ENCODE data around the gene SBNO2.

Gene SBNO2

DNA sequence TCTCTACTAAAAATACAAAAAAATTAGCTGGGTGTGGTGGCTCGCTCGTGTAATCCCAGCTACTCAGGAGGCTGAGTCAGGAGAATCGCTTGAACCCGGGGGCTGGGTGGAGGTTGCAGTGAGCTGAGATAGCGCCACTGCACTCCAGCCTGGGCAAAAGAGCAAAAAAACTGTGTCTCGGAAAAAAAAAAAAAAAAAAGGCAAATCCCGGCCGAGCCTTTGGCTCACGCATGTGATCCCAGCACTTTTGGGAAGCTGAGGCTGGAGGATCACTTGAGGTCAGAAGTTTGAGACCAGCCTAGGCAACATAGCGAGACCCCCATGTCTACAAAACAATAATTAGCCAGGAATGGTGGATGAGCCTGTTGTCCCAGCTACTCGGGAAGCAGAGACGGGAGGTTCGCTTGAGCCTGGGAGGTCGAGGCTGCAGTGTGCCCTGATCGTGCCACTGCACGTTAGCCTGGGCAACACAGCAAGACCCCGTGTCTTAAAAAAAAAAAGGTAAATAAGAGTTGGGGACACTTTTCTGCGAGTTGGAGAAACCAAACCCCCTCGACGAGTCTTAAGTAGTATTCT lies 70.8 kb downstream of the SBNO2 start:
- Histone ChIP-seq H3K9ac (no peak overlapping the region), H4K20me1 (ENCODE audit: insufficient read depth) (no peaks in the 10 kb centered on the region), H2AFZ (ENCODE audit: low read depth) (0 out of 2 replicates have a peak overlapping the region, but pooled peaks have one; percentile 31), H3K27ac (peak overlapping the region; percentile 48; the same call in 1 of the 2 replicates), H3K27me3 (ENCODE audit: insufficient read depth, low read depth) (no peaks in the 10 kb centered on the region), H3K4me3 (IDR thresholded peaks at IDR 0.05; ENCODE audit: insufficient read depth, low read depth, low read length) (no peak overlapping the region), H3K4me2 (peak overlapping the region; percentile 71), H3K4me1 (ENCODE audit: low read depth, poor library complexity, severe bottlenecking) (peaks cover 29% of the 10 kb centered on the region), H3K79me2 (ENCODE audit: insufficient read depth, low read depth) (no peaks in the 10 kb centered on the region), H3K36me3 (ENCODE audit: insufficient read depth) (no peaks in the 10 kb centered on the region)
- TF ChIP-seq, protein P1, sequence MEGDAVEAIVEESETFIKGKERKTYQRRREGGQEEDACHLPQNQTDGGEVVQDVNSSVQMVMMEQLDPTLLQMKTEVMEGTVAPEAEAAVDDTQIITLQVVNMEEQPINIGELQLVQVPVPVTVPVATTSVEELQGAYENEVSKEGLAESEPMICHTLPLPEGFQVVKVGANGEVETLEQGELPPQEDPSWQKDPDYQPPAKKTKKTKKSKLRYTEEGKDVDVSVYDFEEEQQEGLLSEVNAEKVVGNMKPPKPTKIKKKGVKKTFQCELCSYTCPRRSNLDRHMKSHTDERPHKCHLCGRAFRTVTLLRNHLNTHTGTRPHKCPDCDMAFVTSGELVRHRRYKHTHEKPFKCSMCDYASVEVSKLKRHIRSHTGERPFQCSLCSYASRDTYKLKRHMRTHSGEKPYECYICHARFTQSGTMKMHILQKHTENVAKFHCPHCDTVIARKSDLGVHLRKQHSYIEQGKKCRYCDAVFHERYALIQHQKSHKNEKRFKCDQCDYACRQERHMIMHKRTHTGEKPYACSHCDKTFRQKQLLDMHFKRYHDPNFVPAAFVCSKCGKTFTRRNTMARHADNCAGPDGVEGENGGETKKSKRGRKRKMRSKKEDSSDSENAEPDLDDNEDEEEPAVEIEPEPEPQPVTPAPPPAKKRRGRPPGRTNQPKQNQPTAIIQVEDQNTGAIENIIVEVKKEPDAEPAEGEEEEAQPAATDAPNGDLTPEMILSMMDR (conservative IDR thresholded peaks at IDR 0.05; ENCODE audit: low read depth, low read length): no peak

- Histone ChIP-seq H3K79me2 (ENCODE audit: insufficient read depth, low read depth) (no peaks in the 10 kb centered on the region), H3K36me3 (ENCODE audit: insufficient read depth) (no peaks in the 10 kb centered on the region), H3K4me3 (IDR thresholded peaks at IDR 0.05; ENCODE audit: insufficient read depth, low read depth, low read length) (no peak overlapping the region), H2AFZ (ENCODE audit: low read depth) (peak overlapping the region; percentile 31; the same call in 1 of the 2 replicates), H3K27me3 (ENCODE audit: insufficient read depth, low read depth) (no peaks in the 10 kb centered on the region), H4K20me1 (ENCODE audit: insufficient read depth) (no peaks in the 10 kb centered on the region), H3K27ac (peak overlapping the region; percentile 48; the same call in 1 of the 2 replicates), H3K4me2 (peak overlapping the region; percentile 71), H3K9ac (no peak overlapping the region), H3K4me1 (ENCODE audit: low read depth, poor library complexity, severe bottlenecking) (peaks cover 29% of the 10 kb centered on the region)
- TF ChIP-seq, protein P1 (conservative IDR thresholded peaks at IDR 0.05; ENCODE audit: low read depth, low read length): no peak
Observed at GRCh38 chr19:1102407-1103131, 71.5 kb downstream of the SBNO2 start.

- TF ChIP-seq, protein P1 (conservative IDR thresholded peaks at IDR 0.05; ENCODE audit: low read depth, low read length): no peak
- Histone ChIP-seq H3K4me2 (no peak overlapping the region), H3K9ac (no peak overlapping the region)
Observed at GRCh38 chr19:1101337-1101698, 72.8 kb downstream of the SBNO2 start.

DNA sequence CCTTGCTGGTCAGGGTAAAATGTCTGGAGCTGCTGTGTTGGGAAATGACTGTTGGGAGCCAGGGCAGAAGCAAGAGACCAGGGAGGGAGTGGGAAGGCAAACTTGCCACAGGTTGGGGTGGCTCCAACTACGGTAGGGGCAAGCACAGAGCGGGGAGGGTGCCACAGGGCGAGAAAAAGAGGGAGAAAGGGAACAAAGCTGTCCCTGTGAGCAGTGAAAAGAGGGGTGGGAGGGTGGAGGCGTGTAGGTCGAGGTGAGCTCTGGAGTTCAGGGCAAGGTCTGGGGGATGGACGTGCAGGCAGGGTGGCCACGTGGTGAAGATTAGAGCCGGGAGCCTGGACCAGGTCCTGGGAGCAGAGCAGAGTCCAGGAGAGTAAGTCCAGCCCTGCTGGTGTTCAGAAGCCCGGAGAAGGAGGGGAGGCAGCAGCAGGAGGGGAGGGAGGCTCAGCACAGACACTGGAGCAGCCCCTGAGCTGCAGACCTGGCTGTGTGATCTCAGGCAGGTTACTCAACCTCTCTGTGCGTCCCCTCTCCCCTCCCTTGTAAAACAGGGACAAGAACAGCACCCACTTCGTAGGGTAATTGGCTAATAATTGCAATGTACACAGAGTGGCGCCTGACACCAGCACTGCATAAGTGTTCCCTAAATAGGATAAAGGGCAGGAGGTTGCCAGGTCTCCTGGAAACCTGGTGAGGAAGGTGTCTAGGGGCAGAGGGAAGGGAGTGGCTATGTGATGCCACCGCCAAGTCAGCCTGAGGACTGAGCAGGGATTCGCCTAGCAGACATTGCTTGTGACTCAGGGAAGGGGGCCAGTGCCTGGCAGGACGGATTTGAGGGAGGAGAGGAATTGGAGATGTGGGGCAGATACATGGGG lies 75.7 kb downstream of the SBNO2 start:
- Histone ChIP-seq H2AFZ (ENCODE audit: low read depth) (no peak overlapping the region), H3K4me1 (ENCODE audit: low read depth, poor library complexity, severe bottlenecking) (peaks cover 45% of the 10 kb centered on the region)

More at GRCh38 chr19:1101337-1101698, 72.8 kb downstream of the SBNO2 start:
- H3K27ac ChIP-seq: no peak overlapping the region
- H3K4me1 ChIP-seq (ENCODE audit: low read depth, poor library complexity, severe bottlenecking): peaks cover 29% of the 10 kb centered on the region
- H3K79me2 ChIP-seq (ENCODE audit: insufficient read depth, low read depth): no peaks in the 10 kb centered on the region
- H3K36me3 ChIP-seq (ENCODE audit: insufficient read depth): no peaks in the 10 kb centered on the region
- H2AFZ ChIP-seq (ENCODE audit: low read depth): no peak overlapping the region
- H4K20me1 ChIP-seq (ENCODE audit: insufficient read depth): no peaks in the 10 kb centered on the region
- H3K27me3 ChIP-seq (ENCODE audit: insufficient read depth, low read depth): no peaks in the 10 kb centered on the region
- H3K4me3 ChIP-seq (IDR thresholded peaks at IDR 0.05; ENCODE audit: insufficient read depth, low read depth, low read length): no peak overlapping the region

More for the DNA sequence above, 75.7 kb downstream of the SBNO2 start:
- Histone ChIP-seq H3K36me3 (ENCODE audit: insufficient read depth) (no peaks in the 10 kb centered on the region), H3K4me2 (no peak overlapping the region), H3K4me3 (IDR thresholded peaks at IDR 0.05; ENCODE audit: insufficient read depth, low read depth, low read length) (no peak overlapping the region), H4K20me1 (ENCODE audit: insufficient read depth) (0 out of 2 replicates have a peak, but pooled peaks cover 4% of the 10 kb centered on the region), H3K27ac (no peak overlapping the region), H3K9ac (no peak overlapping the region), H3K27me3 (ENCODE audit: insufficient read depth, low read depth) (no peaks in the 10 kb centered on the region), H3K79me2 (ENCODE audit: insufficient read depth, low read depth) (peaks cover 18% of the 10 kb centered on the region)
- TF ChIP-seq, protein P1 (conservative IDR thresholded peaks at IDR 0.05; ENCODE audit: low read depth, low read length): no peak

Measured in KMS-11 (cell line).